ENCODE results near the gene B3GNT8. TPM values are rescaled to one million over a fixed set of nuclear protein-coding genes. Genes with fewer than 3 reads are reported as not detected.

Gene B3GNT8
- total and polyA plus RNA-seq, 9 of the 15 experiments (the other 6 are each of a cell fraction or from before 2014, with no cell fraction given): 0.11 to 2.9 (median 0.65) TPM; not detected in 2

DNA sequence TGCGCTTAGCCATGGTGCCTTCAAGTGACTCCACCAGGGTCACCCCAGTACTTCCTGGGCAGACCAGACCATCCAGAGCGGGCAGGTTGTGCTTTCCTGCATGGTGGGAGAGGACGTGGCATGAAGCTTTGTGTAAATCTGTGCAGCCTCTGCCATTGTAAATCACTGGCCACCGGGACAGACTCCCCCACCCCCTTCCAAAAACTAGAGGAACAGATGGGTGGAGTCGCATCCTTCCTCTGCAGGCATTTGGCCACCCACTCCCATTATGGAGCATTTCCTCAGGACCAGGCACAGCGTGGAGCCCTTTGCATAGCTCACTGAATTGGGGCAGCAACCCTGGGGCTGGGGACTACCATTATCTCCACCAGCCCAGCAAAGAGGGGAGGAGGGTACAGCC is 21.4 kb downstream of the B3GNT8 start:
- no peak overlapping the region for H3K4me2 ChIP-seq (ENCODE audit: insufficient read depth, low read length)
- H2AFZ ChIP-seq (ENCODE audit: low read depth, low read length): no peak overlapping the region
- no peak overlapping the region for H3K4me3 ChIP-seq
- H3K27ac ChIP-seq (ENCODE audit: extremely low read depth, low read depth, low read length): no peak overlapping the region
- H4K20me1 ChIP-seq (replicated peaks; ENCODE audit: control insufficient read depth, insufficient read depth, low read length): no peaks in the 10 kb centered on the region
- intact Hi-C loops (cut with micrococcal nuclease): no loop called here
- ChIA-PET POLR2A (no interaction called here), CTCF (ENCODE audit: low intra/inter-chr PET ratio) (no interaction called here)
- ATAC-seq (no peak), DNase-seq (ENCODE audit: extremely low read depth in 1 of 4, low spot score in 3 of 4) (no peak), FAIRE-seq (no peak)
- no peaks in the 10 kb centered on the region for H3K27me3 ChIP-seq (ENCODE audit: control insufficient read depth in 2 of 2, insufficient read depth in 2 of 2, low read length in 2 of 2)
- no peaks in the 10 kb centered on the region for H3K79me2 ChIP-seq (ENCODE audit: control insufficient read depth, insufficient read depth, low read length)
- peaks cover 6 to 12% of the 10 kb centered on the region in 2 experiments; a peak in 4 of 5 replicates for H3K4me1 ChIP-seq (replicated peaks in 1 of 2; ENCODE audit: control insufficient read depth in 2 of 2, insufficient read depth in 2 of 2, low read length in 2 of 2)
- H3K9ac ChIP-seq (ENCODE audit: insufficient read depth in 1 of 2, low read depth in 2 of 2, low read length in 2 of 2): peak overlapping the region in 1 of 2 experiments; percentile 58; a peak in 1 of 4 replicates
- no peaks in the 10 kb centered on the region for H3K9me1 ChIP-seq (ENCODE audit: control insufficient read depth, insufficient read depth, low read length)
- in situ Hi-C loops (cut with MboI): no loop called here
- H3K9me3 ChIP-seq (replicated peaks; ENCODE audit: control insufficient read depth, insufficient read depth, low read depth, low read length): no peaks in the 10 kb centered on the region
- BruUV-seq (replicated peaks): no TSS peak
- H3K36me3 ChIP-seq (ENCODE audit: control insufficient read depth, insufficient read depth, low read length): peaks cover 3% of the 10 kb centered on the region; the same call in 1 of the 3 replicates
- 62% methylated on average over 5 of the region's 6 CpGs for WGBS (ENCODE audit: insufficient coverage, low coverage, missing lambda C conversion rate)
- no peak for TF ChIP-seq POLR2A (conservative IDR thresholded peaks at IDR 0.05)
- TF ChIP-seq, protein P1, sequence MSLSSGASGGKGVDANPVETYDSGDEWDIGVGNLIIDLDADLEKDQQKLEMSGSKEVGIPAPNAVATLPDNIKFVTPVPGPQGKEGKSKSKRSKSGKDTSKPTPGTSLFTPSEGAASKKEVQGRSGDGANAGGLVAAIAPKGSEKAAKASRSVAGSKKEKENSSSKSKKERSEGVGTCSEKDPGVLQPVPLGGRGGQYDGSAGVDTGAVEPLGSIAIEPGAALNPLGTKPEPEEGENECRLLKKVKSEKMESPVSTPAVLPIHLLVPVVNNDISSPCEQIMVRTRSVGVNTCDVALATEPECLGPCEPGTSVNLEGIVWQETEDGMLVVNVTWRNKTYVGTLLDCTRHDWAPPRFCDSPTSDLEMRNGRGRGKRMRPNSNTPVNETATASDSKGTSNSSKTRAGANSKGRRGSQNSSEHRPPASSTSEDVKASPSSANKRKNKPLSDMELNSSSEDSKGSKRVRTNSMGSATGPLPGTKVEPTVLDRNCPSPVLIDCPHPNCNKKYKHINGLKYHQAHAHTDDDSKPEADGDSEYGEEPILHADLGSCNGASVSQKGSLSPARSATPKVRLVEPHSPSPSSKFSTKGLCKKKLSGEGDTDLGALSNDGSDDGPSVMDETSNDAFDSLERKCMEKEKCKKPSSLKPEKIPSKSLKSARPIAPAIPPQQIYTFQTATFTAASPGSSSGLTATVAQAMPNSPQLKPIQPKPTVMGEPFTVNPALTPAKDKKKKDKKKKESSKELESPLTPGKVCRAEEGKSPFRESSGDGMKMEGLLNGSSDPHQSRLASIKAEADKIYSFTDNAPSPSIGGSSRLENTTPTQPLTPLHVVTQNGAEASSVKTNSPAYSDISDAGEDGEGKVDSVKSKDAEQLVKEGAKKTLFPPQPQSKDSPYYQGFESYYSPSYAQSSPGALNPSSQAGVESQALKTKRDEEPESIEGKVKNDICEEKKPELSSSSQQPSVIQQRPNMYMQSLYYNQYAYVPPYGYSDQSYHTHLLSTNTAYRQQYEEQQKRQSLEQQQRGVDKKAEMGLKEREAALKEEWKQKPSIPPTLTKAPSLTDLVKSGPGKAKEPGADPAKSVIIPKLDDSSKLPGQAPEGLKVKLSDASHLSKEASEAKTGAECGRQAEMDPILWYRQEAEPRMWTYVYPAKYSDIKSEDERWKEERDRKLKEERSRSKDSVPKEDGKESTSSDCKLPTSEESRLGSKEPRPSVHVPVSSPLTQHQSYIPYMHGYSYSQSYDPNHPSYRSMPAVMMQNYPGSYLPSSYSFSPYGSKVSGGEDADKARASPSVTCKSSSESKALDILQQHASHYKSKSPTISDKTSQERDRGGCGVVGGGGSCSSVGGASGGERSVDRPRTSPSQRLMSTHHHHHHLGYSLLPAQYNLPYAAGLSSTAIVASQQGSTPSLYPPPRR (CRISPR knock-in tag; IDR thresholded peaks at IDR 0.05; ENCODE audit: borderline replicate concordance): no peak
- TF ChIP-seq, protein P2, sequence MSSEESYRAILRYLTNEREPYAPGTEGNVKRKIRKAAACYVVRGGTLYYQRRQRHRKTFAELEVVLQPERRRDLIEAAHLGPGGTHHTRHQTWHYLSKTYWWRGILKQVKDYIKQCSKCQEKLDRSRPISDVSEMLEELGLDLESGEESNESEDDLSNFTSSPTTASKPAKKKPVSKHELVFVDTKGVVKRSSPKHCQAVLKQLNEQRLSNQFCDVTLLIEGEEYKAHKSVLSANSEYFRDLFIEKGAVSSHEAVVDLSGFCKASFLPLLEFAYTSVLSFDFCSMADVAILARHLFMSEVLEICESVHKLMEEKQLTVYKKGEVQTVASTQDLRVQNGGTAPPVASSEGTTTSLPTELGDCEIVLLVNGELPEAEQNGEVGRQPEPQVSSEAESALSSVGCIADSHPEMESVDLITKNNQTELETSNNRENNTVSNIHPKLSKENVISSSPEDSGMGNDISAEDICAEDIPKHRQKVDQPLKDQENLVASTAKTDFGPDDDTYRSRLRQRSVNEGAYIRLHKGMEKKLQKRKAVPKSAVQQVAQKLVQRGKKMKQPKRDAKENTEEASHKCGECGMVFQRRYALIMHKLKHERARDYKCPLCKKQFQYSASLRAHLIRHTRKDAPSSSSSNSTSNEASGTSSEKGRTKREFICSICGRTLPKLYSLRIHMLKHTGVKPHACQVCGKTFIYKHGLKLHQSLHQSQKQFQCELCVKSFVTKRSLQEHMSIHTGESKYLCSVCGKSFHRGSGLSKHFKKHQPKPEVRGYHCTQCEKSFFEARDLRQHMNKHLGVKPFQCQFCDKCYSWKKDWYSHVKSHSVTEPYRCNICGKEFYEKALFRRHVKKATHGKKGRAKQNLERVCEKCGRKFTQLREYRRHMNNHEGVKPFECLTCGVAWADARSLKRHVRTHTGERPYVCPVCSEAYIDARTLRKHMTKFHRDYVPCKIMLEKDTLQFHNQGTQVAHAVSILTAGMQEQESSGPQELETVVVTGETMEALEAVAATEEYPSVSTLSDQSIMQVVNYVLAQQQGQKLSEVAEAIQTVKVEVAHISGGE (CRISPR knock-in tag; IDR thresholded peaks at IDR 0.05): no peak
- TF ChIP-seq, protein P3, sequence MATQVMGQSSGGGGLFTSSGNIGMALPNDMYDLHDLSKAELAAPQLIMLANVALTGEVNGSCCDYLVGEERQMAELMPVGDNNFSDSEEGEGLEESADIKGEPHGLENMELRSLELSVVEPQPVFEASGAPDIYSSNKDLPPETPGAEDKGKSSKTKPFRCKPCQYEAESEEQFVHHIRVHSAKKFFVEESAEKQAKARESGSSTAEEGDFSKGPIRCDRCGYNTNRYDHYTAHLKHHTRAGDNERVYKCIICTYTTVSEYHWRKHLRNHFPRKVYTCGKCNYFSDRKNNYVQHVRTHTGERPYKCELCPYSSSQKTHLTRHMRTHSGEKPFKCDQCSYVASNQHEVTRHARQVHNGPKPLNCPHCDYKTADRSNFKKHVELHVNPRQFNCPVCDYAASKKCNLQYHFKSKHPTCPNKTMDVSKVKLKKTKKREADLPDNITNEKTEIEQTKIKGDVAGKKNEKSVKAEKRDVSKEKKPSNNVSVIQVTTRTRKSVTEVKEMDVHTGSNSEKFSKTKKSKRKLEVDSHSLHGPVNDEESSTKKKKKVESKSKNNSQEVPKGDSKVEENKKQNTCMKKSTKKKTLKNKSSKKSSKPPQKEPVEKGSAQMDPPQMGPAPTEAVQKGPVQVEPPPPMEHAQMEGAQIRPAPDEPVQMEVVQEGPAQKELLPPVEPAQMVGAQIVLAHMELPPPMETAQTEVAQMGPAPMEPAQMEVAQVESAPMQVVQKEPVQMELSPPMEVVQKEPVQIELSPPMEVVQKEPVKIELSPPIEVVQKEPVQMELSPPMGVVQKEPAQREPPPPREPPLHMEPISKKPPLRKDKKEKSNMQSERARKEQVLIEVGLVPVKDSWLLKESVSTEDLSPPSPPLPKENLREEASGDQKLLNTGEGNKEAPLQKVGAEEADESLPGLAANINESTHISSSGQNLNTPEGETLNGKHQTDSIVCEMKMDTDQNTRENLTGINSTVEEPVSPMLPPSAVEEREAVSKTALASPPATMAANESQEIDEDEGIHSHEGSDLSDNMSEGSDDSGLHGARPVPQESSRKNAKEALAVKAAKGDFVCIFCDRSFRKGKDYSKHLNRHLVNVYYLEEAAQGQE (IDR thresholded peaks at IDR 0.05; ENCODE audit: borderline replicate concordance): no peak
- TF ChIP-seq, protein P3 (CRISPR knock-in tag; IDR thresholded peaks at IDR 0.05; ENCODE audit: low read depth): no peak
- no peak for TF ChIP-seq TARDBP (IDR thresholded peaks at IDR 0.05)

All from K562 (cell line).